GM19238 (cell line): ENCODE results near the gene CFI.
"Not testable (repeated sequence)": the region's sequence is repeated elsewhere in the genome, so short reads cannot be mapped to it uniquely, and the experiment has no call there.

Experiments used
- DNase-seq: peaks from one replicate; pipeline ENCODE4 v3.0.0; 2011; ENCODE audit warnings: low spot score; ENCODE audit not compliant: insufficient read length

The CFI gene

DNA sequence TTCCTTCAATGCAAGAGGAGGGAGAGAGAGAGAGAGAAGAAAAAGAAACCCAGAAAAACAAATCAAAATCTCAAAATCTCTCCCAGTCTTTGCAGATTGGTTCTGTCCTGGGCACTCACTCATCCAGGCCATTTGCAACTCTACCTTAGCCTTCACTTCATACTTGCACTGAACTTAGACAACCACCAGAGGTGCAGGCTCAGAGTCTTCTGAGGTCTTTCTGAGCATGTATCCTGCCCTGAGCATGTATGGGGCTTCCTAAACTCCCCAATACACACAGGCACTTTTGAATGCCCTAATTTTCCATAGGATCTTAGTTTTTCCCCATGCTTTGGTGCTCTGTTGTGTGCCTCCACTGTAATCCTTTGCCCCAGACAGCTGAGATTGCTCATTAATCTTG is 2.9 kb downstream of the CFI start:
- DNase-seq = no peak

DNA sequence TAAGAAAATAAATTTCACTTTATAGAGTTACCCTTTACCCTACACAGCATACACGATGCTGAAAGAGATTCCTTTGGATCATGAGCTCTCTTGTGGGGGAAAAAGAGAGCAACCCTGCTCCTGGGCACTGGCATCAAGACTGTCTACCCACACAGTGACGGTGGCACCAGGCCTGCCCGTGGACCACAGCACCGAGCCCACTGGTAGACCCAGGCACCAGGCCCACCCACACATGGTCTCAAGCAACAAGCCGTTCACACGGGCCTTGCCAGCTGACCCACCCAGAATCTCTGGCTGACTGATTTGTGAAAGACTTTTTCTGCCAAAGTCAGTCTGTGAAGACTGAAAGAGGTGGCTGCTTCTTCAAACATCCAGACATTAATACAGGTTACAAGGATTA is 6.7 kb downstream of the CFI start:
- DNase-seq = no peak

DNA sequence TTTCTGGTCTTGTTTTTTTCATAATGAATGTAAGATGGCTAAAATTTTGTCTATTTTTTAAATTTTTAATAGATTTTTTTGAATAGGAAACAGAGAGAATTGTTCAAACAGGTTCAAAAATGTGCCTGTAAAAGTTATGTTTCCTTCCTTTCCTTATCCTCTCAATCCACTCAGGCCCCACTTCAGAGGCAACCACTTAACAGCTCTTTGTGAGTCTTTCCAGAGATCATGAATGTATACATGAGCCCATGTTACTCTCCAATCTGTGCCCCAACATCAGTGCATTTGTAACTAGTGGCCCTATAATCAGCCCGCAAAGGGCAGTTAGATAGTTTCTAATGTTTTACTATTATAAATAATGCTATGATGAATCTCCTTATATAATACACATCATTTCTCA is 14.0 kb downstream of the CFI start:
- DNase-seq = no peak

DNA sequence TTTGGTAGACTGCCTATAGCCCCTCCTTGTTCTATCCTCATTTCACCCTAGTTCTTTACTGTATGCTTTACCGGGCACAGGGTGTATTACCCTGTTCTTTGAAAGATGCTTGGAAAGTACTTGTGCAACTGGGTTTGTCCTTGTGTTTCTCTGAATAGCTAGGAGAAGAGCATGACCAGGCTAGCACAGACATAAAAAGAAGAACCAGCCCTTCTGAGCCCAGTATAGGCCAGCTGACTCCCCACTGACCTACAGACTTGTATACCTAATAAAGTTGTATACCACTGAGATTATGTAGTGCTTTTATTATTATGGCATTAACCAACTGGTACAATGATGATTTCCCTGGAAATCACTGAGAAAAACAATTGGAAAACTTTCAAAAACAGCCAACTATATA is 15.0 kb downstream of the CFI start:
- no peak for DNase-seq

DNA sequence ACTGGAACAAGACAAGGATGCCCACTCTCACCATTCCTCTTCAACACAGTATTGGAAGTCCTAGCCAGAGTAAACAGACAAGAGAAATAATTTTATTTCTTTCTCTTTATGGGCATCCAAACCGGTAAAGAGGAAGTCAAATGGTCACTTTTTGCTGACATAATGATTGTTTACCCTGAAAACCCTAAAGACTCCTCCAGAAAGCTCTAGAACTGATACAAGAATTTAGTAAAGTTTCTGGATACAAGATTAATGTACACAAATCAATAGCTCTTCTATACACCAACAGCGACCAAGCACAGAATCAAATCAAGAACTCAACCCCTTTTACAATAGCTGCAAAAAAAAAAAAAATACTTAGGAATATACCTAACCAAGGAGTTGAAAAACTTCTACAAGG is 19.7 kb downstream of the CFI start:
- not testable (repeated sequence) for DNase-seq

DNA sequence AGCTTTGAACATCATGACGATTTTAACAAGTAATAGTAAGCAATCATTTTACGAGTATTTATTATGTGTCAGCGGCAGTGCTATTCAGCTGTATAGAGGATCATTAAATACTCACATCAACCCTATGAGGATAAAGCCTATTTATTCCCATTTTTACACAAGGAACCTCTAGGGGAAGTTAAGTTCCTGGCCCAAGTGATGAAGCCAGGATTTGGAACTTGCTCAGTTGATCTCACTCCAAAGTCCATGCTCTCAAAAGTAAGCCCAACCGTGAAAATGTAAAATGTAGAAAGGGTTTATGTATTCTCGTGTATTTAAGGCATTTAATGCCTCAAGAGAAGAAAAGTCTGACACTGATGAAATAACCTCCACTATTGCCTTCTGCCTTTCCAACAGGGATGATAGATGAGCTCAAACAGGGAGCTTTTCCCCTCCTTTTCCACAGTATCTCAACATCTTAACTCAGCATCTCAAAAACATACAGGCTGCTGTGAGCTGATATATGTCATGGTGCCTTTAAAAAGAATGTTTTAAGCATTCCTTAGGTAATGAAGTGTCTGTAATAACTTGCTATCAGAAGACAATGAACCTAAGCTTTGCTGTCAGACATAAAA is 36.9 kb downstream of the CFI start:
- no peak for DNase-seq

DNA sequence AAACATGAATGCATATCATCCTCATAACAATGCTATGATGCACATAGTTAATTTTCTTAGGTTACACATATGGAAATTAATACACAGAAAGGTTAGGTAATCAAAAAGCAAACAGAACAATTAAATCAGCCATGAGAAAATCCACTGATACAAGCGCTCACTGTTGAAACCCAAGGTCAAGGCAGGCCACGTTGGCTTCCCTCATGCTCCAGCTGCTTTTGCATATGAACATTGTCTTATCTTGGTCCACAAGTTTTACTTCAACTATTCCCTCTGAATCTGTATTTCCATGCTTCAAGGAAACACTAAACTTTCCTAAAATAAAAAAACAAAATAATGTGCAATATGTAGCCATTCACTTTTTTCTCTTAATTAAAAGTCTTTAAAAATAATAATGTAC is 37.4 kb downstream of the CFI start:
- DNase-seq = no peak

DNA sequence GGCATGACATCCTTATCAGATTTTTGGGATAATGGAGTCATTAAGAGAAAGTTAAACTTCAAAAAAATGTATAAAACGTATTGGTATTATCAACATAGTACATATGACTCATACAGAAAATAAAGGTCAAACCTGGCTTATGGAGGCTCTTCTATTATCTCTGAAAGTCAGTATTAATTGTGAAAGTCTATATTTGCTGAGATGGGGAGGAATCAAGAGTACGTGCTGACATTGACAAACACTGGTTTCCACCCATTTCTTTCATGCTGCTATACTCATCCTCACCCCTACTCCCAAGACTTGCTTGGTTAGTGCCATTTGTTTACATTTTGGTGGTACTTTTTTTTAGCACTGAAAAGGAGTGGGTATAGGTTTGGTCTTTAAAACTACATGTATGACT is 41.1 kb downstream of the CFI start:
- DNase-seq = no peak

DNA sequence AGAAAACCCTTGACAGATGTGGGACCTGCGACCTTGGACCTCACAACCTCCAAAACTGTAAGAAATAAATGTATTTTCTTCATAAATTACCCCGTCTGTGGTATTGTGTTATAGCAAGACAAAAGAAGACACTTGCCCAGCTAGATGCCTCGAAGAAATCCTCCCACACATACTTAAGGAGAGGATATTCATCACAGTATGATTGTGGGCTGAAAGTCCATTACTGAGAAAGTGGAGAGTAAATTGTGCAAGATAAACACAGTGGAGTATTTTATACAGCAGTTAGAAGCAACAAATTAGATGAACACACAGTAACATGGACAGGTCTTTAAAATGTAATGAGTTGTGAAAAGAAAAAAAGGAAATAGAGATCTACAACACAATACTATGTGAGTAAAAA is 46.1 kb downstream of the CFI start:
- DNase-seq = no peak

DNA sequence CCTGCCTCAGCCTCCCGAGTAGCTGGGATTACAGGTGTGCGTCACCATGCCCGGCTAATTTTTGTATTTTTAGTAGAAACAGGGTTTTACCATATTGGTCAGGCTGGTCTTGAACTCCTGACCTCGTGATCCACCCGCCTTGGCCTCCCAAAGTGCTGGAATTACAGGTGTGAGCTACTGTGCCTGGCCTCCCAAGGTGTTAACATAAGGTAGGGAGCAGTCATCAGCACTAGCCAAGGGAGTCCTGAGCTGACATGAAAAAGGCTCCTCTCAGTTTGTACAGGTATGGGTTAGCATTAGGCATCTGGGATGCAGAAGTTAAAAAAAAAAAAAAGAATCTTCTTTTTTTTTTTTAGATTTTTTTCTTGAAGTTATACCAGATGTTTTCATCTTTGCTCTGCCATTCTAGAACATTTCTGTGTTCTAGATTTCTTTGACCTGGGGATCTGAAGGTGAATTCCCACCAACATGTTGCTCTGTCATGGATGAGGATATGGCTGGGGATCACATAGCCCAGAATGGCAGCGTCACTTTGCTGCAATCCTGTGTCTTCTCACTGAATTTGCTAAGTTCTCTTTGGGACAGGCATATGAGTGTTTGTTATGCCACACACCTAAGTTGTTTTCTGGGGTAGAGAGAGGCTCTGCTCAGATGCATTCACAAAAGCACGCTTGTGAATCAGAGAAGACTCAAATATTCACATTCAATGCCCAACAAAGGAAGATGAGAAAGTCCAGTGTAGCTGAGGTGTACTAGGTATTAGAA is 47.5 kb downstream of the CFI start:
- DNase-seq = no peak

DNA sequence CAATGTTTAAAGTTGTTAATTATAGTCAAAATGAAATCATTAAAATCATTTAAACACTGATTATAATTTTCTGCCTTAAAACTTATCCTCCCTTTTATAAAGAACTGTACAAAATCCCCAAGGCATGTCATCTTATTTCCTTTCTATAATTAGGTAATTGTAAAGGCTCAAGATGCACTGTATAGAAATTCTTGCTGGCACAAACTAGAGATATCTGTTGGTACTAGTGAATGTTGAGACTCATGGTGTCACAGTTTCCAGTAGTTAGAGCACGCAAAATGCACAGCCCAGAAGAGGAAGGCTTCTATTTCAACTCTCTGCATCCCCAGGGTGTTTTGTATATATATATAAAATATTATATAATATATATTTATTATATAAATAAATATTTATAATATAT is 49.3 kb downstream of the CFI start:
- DNase-seq = no peak

DNA sequence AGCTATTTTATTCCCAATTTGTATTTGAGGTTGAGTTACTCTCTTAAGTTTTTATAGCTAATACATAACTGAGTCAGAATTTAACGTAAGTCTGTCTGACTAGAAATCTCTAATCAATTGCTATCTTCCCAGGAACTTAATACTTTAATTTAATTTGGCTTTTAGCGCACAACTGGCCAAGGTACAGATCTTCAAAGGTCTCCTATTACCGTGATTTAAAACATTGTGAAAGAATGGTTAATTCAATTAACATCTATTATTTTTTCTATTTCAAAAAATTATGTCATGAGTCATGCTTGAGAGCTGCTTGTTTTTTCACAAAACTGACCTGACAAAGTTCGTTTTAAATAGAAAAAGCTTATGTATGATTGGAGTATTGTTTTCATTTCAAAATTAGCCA is 49.9 kb downstream of the CFI start:
- DNase-seq = no peak

DNA sequence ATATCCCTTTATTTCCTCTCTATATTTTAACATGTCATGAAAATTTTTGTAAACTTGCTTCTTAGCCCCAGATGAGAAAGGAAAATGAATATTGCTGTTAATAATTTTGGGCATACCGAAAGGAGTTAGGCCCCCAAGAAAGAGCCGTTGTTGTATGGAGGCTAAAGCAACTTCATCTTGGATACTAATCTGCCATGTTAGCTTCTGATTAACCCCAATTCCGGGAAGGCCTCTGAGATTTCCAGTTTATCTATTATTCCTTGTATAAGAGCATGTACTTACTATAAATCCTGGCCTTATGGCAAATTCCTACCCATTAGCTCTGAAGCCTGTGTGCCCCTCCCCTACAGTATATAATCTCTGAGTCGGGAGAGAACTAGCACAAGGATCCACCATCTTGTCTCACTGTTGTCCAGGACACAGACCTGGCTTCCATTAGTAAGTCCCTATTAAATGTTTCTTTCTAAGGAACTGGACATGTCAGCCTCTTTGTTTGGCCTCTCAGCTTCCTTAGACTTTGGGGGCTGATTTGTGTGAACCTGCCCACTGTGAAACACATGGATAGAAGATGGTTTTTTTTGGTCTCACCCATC is 51.1 kb downstream of the CFI start:
- no peak for DNase-seq

DNA sequence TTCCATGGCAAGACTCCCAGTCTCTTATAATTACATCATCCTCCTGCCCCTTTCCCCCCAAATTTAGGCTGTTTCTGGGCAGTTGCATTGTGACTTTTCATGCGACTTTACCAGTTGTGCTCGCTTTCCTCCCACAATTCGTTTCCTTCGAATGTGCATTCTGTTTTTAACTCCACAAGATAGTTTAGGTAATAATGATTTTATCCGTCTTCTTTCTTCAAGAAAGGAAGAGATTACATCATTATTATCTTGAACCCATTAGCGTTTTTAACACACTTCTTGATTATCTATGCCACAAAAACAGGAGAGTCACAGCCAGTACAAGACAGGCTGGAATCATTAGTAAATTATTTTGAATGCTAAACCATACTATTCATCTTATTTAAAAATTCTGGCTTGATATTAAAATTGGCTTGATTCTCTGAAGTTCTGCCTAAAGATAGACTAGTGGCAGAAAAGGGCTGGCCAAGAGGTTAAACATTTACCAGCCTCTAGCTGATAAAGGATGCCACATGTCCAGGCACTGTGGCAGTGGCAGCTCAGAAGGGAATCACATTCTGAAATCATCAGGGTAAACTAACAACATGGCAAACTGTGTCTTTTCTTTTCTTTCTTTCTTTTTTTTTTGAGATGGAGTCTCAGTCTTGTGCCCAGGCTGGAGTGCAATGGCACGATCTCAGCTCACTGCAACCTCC is 52.3 kb downstream of the CFI start:
- DNase-seq = no peak

DNA sequence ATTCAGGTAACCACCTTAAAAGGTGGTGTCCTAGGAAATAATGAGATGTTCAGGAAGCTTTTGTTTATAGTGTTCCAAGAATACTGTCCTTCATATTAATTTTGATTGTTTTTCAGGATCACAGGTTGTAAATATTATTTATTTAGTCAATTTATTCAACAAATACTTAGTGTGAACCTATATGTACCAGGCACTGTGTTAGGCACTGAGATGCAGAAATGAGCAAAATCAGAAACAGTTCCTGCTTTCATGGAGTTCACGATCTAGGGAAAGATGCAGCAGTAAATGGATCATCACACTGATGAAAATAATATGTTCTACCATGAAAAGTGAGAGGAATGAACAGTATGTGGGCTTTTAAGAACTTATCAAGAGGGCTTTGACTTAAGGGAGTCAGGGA is 53.7 kb downstream of the CFI start:
- DNase-seq = no peak

DNA sequence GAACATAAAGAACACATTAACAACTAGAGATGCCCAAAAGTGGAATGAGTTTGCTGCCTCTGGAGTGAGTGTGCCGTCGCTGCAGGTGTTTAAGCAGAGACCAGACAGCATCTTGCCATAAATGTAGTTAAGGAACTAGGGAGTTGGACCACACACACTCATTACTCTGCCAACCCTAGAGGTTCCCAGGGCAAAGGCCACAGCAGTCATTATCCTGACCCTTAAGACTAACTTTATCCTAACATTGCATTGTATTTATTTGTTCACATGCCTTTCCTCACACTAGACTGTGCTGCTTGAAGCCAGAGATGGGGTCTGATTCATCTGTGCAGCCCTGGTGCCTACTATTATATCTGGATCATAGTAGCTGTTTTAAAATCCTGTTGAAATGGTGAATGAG is 55.1 kb downstream of the CFI start:
- no peak for DNase-seq

DNA sequence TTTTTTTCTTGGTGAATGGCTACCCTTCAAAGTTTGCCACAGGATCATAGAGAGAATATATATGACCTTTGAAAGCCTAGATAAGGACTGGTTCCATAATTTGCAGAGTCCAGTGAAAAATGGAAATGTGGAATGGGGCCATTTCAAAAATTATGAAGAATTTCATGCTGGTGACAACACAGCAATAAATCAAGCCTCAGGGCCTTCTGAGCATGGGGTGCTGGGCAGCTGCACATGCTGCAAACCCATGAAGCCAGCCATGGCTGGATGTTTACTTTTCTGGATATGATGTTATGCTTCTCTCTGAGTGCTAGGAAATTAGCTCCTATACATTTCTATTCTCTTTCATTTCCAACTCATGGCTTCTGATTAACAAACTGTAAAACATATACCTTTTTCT is 56.0 kb downstream of the CFI start:
- no peak for DNase-seq

DNA sequence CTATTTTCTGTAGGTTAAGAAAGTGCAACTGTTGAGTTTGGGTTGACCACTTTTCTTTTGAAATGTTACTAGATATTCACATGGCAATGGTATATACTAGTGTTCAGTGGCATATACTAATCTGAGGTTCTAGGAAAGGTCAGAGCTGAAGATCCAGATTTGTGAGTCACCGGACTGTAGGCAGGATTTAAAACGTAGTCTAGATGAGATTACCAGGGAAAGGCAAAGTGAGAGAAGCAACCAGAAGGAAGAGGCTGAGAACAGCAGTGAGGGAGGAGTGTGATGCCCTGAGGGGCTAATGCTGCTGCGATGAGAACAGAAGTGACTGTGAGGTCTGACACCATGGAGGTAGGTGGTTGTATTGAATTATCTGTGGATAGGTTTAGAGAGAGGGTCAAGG is 62.3 kb downstream of the CFI start:
- no peak for DNase-seq

DNA sequence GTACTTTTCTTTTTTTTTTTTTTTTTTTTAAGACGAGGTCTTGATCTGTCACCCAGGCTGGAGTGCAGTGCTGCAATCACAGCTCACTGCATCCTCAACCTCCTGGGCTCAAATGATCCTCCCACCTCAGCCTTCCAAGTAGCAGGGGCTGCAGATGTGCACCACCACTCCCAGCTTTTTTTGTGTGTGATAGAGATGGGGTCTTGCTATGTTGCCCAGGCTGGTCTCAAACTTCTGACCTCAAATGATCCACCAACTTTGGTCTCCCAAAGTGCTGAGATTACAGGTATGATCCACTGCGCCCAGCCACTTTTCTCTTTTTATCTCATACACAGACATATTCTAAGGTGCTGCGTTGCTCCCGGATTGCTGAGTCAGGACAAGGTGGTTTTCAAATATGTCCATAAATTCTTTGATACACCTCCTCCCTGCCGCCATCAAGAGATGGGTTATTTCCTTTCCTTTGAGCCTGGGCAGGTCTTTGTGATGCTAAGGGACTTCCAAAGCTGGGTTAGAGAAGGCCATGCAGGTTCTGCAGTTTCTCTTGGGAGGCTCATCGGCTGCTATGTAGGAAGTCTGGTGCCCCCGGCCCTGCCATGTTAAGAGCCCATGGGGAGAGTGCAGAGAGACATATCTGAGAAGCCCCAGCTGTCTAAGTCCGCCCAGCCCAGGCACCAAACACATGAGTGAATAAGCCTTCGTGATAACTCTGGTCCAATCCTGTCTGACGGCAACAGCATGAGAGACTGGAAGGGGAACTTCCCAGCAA is 63.5 kb downstream of the CFI start:
- DNase-seq = no peak

DNA sequence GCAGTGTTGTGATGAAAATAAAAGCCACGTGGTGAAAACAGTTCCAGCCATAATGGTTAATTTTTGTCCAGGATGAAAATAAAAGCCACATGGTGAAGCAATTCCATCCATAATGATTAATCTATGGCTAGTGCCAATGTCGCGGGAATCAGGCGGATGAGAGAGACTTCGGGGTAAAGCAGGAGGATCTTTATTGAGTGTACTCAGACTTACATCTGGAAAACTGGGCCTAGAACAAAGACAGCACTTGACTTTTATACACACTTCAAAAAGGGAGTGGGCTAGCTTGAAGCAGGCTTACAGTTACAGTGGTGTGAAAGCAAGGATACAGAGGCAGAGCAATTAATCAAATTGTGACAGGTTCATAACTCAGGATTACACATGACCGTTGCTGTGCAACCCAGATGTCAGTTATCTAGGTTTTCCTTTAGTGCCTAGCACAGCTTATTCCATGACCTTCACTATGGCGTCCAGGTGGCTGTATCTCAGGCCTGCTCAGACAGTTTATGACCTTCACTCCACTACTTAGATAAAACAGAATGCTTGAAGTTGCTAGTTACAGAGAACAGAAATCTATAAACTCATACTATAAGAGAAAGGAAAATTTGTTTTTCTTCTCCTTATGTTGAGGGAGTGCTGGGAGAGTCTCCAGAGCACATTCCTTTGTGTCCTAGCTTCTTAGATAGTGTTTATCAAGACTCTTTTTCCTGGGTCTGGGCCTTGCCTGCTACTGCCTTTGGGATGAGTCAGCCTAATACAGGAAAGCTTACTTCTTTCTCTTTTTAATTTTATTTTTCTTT is 66.0 kb downstream of the CFI start:
- no peak for DNase-seq

DNA sequence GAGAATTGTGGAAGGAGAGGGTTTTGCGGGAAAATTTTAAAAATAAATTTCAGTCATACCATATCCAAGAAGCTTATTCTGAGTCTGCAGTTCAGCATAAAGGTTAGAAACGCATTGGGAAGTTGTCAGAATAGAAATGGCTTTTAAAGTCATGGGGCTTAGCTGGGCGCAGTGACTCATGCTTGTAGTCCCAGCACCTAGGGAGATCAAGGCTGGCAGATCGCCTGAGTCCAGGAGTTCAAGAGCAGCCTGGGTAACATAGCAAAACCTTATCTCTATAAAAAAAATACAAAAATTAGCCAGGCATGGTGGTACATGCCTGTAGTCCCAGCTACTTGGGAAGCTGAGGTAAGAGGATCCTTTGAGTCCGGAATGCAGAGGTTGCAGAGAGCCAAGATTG is 68.1 kb downstream of the CFI start:
- DNase-seq = no peak
